NCI-H2196 (cell line): ENCODE data around the gene ZNF662.

Source experiments
- DNase-seq: peaks from one replicate; lab custom pipeline; 2025; ENCODE audit not compliant: unreplicated experiment; lab: John Stamatoyannopoulos, UW

ZNF662 gene

DNA sequence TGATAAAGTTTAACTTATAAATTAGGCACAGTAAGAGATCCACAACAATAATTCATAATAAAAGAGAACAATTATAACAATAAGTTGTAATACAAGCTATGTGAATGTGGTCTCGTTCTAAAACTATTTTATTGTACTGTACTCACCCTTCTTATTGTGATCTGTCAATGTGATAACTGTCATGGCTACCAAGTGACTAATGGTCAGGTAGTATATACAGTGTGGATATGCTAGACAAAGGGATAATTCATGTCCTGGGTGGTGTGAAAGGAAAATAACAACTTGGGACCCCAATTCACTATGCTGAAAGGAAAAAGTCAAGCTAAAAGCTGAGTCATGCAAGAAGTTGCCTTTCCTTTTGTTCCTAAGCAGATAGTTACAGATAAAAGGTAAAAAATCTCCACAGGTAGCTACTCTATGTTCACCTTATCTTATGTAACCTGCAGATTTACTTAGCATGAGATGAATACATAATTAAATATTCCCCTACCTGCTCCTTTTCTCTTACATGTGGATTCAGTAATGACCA lies 19.6 kb upstream of the ZNF662 start:
- DNase-seq, result no peak

- no peak for DNase-seq
Measured at GRCh38 chr3:42887084-42887483, 18.9 kb upstream of the ZNF662 start.

DNA sequence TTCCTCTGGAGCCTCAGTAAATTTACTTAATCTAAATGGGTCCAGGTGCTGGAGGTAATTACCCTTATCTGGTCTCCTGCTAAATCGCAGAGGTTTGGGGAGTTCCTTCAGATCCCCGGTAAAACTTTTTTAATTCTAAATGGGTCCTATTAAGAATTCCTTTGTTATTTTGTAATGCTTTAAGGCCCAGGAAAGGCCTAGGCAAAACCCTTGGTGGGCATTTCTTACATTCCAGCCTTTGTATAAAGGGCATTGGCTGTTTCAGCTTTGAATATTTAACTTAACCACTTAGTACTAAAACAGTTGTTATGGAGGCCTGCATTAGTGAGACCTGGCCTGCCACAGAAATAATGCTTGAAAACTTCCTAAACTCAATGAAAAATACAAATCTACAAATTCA lies 14.9 kb upstream of the ZNF662 start:
- no peak for DNase-seq

DNA sequence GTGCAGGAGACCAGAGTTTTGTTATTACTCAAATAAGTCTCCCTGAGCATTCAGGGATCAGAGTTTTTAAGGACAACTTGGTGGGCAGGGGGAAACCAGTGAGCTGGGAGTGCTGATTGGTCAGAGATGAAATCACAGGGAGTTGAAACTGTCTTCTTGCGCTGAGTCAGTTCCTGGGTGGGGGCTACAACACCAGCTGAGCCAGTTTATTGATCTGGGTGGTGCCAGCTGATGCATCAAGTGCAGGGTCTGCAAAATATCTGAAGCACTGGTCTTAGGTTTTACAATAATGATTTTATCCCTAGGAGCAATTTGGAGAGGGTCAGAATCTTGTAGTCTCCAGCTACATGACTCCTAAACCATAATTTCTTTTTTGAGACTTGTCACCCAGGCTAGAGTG lies 13.8 kb upstream of the ZNF662 start:
- DNase-seq, result no peak

DNA sequence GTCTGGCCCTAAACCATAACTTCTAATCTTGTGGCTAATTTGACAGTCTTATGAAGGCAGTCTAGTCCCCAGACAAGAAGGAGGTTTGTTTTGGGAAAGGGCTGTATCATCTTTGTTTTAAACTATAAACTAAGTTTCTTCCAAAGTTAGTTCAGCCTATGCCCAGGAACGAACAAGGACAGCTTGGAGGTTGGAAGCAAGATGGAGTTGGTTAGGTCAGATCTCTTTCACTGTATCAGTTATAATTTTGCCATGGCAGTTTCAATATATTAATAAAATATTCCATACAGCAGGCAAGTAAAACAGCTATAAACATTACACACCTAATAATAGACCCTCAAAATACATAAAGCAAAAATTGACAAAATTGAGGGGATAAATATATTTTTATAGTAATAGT lies 13.1 kb upstream of the ZNF662 start:
- no peak for DNase-seq

- DNase-seq, result no peak
Measured at GRCh38 chr3:42894698-42895579, 11.0 kb upstream of the ZNF662 start.

- DNase-seq, result no peak
Measured at GRCh38 chr3:42895580-42895868, 10.4 kb upstream of the ZNF662 start.

DNA sequence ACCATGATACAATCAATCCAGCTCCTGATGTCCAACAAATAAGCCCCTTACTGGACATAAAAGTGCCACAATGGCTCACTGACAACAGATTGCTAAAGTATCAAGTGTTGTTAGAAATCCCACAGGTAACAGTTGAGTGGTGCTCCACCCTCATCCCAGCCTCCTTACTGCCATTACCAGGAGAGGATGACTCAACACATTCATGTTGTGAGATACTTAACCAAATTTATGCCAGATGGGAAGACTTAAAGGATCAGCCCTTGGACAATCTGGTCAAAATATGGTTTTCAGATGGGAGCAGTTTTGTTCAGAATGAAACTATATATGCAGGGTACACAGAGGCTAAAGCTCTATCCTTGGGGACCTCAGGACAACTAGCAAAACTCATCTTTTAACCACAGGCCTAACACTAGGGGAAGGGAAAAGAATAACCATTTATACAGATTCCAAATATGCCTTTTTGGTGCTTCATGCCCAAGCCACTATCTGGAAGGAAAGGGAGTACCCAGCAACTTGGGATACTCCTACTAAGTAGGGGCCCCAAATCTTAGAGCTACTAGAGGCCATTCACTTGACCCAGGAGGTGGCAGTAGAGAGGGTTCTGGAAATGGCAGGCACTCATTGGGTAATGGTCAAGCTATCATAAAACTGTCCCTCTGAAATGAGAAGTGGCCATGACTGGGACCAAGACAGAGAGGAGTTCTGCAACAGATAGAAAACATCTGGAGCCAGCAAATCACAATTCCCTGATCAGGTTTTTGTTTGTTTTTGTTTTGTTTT lies 6.9 kb upstream of the ZNF662 start:
- DNase-seq, result no peak

DNA sequence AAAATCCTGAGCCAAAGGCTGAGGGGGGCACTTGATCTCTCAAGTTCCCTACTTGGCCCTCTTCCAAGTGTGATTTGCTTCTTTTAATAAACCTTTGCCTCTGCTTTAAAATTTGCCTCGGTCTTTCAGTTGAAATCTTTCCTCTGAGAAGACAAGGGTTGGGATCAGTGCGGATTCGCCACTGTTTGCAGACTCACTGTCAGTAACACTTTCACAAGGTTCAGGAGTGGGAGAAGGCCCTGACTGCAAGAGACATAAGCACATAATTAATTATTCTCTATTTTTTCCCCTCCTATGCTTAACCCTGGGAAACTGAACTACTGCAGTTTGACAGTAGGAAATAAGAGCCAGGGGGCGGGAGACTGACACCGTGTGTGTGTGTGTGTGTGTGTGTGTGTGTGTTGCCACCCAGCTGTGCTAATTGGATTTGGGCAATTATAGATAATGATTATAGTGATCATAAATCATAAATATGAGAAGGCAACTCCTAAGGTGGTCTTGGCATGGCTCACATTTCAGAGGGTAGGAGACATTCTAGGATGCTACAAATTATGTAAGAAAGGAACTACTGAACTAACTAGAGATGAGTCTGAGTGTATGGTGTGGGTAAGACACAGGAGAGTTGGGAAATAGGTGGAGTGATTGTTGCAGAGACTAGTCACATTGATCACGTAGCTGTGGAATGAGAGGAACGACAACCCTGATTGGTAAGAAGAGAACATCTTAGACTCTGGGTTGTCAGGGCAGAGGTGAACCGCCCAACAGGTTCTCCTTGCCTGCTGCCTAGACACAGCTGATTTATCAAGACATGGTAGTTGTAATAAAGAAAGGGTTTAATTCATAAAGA lies 5.5 kb upstream of the ZNF662 start:
- no peak for DNase-seq

DNA sequence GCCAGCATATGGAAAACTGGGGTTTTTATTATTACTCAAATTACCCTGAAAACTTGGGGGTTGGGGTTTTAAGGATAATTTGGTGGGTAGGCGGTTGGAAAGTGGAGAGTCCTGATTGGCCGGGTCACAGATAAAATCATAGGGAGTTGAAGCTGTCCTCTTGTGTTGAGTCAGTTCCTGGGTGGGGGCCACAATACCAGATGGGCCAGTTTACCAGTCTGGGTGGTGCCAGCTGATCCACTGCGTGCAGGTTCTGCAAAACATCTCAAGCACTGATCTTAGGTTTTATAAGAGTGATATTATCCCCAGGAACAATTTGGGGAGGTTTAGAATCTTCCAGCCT lies 4.9 kb upstream of the ZNF662 start:
- no peak for DNase-seq

DNA sequence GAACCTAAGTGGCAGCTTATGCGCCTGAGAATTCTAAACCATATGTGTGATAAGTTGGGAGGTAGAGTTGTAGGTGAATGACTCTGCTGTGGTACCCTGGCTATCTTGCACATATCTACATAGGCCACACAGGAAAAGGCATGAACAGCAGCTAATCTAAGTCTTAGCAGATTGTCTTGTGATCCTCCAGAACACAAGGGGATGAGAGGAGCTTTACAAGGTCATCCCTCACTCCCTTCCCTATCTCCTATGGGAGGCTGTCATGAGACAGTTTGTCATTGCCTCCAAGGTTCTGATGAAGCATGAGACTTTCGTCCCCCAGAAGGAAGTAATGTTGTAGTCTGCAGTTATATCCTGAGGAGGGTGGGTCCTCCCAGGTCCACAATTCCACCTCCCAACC lies 3.7 kb upstream of the ZNF662 start:
- no peak for DNase-seq

DNA sequence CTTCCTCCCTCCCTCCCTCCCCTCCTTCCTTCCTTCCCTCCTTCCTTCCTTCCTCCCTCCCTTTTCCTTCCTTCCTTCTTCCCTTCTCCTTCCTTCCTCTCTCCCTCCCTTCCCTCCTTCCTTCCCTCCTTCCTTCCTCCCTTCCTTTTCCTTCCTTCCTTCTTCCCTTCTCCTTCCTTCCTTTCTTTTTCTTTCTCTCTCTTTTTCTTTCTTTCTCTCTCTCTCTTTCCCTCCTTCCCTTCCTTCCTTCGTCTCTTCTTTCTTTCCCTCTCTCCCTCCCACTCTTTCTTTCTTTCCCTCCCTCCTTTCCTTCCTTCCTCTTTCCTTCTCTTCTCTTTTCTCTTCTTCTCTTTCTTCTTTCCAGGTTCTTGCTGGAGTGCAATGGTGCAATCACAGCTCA lies 1.9 kb upstream of the ZNF662 start:
- DNase-seq, result no peak

GRCh38 chr3:42905740-42906069 lies 237 bp upstream of the ZNF662 start:
- DNase-seq, result no peak

GRCh38 chr3:42906848-42907183 lies 874 bp downstream of the ZNF662 start:
- DNase-seq, result no peak

DNA sequence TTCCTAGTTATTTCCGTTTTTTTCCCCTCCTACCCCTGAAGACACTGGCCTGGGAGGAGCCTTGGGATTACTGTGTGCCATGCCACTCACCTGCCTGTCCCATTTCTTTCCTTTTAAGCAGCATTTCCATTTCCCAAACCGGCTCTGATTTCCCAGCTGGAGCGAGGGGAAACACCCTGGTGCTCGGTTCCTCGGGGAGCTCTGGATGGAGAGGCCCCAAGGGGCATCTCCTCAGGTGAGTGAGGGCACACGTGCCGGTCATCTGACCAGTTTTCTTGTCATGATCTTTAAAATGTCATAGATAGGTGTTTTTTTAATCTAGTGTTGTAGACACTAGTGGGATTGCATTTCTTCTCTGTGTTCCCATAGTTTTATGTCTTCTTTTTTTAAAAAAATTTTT lies 2.7 kb downstream of the ZNF662 start:
- no peak for DNase-seq

- DNase-seq, result no peak
Measured at GRCh38 chr3:42911551-42911950, 5.6 kb downstream of the ZNF662 start.

DNA sequence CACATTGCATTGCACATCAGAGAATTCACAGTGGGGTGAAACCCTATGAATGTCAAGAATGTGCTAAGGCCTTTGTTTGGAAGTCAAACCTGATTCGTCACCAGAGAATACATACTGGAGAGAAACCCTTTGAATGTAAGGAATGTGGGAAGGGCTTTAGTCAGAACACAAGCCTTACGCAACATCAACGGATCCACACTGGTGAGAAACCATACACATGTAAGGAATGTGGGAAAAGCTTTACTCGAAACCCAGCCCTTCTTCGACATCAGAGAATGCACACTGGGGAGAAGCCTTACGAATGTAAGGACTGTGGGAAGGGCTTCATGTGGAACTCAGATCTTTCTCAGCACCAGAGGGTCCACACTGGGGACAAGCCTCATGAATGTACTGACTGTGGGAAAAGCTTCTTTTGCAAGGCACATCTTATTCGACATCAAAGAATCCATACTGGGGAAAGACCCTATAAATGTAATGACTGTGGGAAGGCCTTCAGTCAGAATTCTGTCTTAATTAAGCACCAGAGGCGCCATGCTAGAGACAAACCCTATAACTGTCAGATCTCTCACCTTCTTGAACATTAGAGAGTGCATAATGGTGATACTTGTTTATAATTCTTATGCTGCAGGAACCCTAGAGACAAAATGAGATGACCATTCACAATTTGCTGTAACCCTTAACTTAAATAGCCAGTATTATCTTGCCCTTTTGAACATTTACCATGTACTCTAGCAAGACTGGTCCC lies 9.0 kb downstream of the ZNF662 start:
- no peak for DNase-seq

- no peak for DNase-seq
Measured at GRCh38 chr3:42923606-42924005, 17.7 kb downstream of the ZNF662 start.

DNA sequence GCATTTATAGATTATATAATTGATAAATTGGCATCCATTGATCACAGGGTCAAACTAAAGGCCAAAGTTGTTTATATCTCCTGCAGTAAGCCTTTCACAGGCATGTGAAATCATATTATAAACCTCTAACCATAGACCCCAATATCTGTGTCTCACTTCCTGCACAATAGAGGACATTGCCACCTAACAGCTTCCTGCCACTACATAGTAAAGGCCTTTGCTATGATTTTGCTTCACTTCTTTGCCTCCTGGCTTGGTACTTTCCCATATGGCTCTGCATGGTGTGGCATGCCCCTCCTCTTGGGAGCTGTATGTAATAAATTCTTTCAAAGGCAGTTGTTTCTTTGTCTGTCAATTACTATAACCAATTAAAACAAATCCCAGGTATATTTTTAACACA lies 20.4 kb downstream of the ZNF662 start:
- no peak for DNase-seq

DNA sequence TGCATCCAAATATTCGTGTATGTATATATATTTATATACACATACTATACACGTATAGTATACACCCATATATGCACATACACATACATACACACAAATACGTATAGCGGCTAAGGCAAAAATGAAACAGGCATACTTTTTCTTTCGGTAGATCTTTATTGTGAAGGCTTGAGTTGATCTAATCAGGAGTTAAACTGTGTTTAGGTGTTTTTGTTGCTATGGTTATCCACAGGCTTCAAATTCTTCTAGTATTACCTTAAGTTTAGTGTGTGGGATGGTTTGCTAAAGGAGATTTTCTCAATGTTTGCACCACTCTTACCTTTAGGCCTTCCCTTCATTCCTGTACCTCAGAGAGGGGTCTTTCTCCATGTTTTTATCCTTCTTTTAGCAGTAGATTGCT lies 28.2 kb downstream of the ZNF662 start:
- DNase-seq, result no peak

DNA sequence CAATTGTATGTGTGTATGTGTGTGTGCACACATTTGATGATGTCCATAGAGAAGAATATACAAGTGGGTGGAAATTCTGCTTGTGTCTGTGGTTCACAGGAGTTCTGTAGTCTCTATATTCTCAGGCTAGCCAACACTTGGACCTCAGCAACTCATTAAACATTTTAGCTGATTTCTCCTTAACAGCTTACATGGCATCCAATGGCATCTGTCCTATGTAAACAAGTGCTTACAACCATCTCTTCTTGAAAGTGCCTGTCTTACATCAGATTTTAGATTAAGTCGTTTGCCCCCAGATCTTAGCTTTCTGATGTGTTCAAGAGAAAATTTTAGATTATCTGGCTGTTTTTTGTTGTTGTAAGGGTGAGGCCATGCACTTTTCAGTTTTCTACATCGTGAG lies 29.0 kb downstream of the ZNF662 start:
- DNase-seq, result no peak
